HG03060 (cell line): ENCODE results near the gene EME1.
"Not testable (repeated sequence)": the region's sequence is repeated elsewhere in the genome, so short reads cannot be mapped to it uniquely, and the experiment has no call there.

Experiments
- ATAC-seq: cut with Tn5 transposase; IDR thresholded peaks from one replicate; pipeline ENCODE4 v1.9.1; 2021; ENCODE audit warnings: low read depth, moderate number of reproducible peaks; ENCODE audit not compliant: unreplicated experiment

EME1 gene, protein sequence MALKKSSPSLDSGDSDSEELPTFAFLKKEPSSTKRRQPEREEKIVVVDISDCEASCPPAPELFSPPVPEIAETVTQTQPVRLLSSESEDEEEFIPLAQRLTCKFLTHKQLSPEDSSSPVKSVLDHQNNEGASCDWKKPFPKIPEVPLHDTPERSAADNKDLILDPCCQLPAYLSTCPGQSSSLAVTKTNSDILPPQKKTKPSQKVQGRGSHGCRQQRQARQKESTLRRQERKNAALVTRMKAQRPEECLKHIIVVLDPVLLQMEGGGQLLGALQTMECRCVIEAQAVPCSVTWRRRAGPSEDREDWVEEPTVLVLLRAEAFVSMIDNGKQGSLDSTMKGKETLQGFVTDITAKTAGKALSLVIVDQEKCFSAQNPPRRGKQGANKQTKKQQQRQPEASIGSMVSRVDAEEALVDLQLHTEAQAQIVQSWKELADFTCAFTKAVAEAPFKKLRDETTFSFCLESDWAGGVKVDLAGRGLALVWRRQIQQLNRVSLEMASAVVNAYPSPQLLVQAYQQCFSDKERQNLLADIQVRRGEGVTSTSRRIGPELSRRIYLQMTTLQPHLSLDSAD

DNA sequence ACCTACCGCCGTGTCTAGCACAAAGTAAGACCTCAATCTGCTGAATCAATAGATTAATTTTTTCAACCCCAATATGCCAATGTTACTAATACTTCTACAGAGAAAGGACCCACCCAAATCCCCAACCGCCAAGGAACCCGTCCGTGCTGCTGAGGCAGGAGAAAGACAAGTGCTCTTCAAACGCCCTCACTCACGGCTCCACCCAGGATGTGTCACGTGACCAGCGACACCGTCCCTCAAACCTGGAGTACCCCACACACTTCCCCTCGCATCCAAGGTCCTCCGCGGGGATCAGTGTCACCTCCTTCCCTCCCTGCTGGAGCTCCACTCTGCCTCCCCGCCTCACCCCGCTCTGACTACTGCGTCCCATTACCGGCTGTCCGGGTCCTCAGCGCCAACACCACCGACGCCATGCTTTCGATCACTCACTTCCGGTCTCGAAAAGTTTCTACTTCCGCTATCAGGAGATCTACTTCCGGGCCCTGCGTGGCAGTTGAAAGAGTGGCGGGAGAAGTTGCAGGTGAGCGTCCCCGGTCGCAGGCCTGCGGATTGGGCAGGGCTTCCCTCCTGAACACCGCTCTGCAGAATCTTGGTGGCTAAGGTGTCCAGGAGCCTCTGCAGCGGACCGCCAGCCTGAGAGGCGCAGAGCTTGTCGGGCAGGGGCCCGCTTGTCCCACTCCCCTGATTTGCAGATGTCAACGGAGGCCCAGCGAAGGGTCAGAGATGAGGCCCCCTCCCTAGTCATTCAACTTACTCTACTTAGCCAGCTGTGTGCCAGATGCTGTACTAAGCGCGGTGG, at the start of gene EME1, which contains the start of gene MRPL27:
Gene EME1 (plus strand): TSS at position 472 of the 799 bp plus-strand sequence. CDS start 1,980 bp downstream, outside the sequence.
Gene MRPL27 (minus strand): TSS at position 427 of the 799 bp plus-strand sequence. CDS start 14 bp downstream, at position 413.
- ATAC-seq: peak; percentile 66

DNA sequence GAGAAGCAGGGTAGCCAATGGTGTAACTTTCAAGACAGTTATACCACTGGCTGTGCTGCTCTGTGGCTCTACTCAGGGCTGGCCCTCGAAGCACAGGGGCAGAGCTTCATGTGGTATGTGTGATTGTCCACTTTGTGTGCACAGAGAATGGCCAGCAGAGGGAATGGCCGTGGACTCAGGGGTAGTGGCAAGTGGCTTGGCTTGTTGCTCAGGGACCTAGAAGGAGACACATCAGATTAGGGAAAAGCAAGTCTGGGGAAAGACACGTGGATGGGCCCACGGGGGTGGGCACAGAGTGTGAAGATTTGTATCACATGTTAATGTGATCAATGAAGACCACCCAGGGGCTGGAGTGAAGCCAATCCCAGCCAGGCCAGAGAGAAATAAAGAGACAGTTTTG, 47.1 kb upstream of the EME1 start:
- no peak for ATAC-seq

DNA sequence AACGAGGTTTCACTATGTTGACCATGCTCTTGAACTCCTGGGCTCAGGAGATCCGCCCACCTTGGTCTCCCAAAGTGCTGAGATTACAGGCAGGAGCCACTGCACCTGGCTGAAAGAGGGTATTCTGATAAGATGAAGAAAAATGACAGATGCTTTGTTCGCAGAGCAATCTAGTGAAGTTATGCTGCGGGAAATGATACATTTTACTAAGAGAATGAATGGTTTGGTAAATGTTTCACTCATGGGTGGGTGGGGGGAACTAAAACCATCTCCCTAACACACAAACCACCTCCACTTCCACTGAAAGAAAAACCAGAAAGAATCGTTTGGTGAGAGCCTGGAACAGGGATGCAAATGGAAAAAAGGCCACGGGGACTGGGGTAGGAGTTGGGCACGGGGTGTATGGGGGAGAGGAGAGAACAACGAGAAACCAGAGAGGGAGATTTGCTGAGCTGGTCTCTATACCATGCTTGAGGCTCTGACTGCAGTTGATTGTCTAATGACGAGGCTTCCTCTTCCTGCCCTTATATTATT, 46.1 kb upstream of the EME1 start:
- no peak for ATAC-seq

DNA sequence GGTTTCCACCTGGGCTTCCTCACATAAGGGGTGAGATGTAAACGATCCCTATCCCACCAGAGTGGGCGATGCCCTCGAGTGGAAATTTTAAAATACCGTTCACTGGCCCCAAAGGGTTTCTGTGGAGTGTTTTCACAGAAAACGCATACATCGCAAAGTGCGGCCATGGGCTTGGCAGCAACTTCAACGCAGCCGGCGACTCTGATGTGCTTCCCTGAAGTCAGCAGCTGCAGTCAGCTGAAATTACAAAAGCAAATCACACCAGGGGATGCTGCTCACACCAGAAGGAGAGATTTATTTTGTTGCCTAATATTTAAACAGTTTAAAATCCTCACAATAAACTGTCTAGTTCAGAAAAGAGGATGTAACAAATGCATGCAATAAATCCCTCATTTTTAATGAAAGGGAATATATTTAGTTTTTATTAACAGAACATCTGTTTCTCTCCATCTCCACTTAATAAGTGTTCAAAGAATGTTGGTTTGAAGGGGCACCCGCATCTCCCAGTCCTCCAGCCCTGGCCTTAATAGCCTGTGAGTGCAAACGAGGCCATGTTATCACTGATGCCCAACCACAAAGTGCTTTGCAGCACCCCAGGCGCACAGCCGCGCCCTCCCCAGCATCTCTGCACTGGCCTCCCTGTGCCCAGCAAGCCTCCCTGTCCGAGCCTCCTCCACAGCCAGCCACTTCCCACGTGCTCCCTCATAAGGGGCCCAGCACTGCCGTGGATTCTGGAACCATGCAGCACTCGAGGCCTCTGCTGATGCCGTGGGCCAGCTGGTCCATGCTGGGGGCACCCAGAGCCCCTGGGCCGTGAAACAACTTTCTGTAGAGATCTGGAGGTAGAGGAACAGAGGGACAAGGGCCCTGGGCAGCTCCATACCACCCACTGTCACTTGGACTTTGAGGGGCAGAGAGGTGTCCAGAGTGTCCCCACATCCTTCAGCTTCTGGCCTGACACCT, 44.4 kb upstream of the EME1 start:
- no peak for ATAC-seq

DNA sequence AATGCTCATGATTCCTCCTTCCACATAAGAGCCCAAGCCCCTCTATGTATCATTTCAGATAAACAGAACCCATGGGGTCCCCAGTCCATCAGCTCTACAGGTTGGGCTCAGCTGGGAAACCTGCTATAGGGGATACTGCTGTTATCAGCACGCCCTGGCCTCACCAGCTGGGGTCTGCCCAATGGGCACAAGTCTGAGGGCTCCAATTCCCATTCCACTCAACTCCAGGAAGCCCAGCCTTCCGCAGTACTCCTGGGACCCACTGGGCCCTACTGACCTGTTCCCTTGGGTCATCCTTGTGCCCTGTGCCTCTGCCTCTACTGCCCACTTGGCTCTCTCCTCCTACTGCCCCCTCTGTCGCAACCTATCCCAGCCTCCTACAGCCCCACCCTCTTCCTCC, 43.3 kb upstream of the EME1 start:
- no peak for ATAC-seq

DNA sequence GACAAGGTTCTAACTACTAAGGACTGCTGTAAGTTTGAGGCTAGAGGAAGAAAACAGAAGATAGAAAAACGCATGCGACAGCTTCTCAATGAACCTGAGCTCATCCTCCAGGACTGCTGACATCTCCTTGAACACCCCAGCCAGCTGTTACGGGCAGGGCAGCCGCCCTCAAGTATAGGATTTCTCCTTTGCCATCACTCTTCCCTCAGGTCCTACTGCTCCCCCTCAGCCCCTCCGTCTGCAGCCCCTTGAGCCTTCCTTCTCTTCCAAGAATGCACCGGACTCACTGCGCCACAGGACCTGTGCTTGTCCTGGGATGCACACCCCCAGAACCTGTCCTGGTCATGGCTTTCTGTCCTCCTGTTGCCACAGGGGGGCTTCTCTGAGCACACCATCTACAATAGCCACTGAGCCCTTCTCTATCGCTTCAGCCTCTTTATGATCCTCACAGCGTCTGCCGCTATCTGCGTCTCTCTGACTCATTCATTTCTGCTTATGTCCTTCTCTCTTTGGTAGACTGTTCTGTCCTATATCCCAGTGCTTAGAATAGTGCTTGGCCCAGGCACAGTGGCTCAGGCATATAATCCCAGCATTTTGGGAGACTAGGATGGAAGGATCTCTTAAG, 42.8 kb upstream of the EME1 start:
- no peak for ATAC-seq

DNA sequence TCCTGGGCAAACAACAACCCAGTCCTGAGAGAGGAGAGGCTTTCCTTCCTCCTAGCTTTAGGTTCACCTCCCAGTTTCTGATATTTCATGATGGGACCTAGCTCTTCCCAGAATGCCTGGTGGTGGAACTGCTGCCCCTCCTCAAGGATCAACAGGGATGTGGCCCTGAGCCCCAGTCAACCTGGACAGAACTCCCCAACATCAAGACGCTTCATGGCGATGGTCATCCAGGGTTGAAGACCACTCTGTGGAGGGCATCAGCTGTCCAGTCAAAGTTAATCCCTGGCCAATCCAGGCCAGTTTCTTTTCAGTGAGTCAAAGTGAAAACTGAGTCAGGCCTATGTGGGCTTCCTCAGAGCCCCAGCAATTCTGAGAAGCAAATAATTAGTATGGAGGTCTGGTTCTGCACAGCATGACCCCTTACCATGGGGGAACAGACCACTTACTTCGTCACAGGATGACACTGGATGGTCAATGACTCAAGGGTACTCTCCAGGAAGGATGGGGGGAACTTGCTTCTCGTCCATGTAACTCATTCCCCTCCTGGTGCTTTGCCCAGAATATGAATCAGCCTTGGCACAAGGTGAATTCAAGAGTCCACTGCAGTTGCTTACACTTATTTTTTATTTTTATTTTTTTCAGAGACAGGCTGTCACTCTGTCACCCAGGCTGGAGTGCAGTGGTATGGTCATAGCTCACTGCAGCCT, 41.8 kb upstream of the EME1 start:
- ATAC-seq: no peak

DNA sequence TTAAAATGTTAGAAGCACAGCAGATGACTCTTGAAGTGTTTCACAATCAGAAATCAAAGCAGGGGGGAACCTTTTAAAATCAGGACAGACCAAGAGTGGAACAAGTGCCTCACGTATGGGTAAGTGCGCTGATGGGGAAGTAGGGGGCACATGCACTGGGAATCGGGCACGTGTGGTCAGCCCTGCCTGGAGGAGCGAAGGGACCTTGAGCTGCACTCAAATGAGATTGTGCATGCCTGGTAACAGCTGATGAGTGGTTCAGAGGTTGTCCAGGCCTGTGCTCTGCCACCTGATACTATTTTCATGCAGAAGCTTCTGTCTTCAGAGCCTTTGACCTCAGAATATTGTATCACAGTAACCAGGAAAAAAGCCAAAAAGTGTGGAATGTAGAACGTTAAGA, 40.8 kb upstream of the EME1 start:
- ATAC-seq: no peak

DNA sequence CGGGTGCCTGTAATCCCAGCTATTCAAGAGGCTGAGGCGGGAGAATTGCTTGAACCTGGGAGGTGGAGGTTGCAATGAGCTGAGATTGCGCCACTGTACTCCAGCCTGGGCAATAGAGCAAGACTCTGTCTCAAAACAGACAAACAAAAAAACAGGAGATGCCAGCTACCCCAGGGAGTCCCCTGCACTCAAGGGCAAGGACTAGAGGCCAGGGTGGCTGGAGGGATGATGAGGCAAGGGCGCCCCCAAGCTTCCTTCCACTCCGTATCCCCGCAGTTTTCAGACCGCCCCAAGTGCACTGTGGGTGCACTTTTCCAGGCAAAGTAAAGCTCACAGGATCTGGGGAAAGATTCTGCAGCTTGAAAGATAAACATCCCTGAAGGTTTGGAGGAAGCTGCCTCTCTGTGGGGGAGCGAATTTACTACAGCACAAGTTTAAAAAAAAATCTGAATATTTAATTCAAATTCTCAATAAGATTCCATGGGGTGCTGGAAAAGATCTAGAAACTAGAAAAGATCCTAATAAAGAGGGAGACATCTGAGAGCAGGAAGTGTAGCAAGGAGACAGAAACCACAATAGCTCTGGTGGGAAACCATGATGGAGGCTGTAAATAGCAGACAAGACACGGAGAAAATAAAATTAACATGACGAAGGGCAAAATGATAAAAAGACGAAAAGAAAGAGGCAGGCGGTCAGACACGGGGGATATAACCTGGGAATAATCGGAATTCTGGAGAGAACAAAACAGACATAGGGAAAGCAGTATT, 39.6 kb upstream of the EME1 start:
- not testable (repeated sequence) for ATAC-seq

DNA sequence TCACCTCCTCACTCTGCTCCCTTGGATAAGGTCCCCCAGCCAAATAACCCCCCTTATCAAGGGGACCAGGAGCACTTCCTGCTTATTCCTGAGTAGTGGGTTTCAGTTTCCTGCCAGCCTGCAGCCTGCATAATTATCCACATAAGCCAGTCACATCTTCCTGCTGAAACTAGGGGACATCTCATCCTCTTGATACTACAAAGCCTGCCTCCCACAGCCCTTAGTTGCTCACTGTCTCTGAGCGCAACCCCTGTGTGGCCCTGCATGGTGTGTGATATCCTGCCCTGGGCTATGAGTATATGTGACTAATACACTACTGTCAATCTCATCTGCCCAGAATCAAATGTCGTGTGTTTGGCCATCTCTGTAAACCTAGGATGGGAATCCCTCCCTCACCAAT, 35.1 kb upstream of the EME1 start:
- ATAC-seq: no peak

DNA sequence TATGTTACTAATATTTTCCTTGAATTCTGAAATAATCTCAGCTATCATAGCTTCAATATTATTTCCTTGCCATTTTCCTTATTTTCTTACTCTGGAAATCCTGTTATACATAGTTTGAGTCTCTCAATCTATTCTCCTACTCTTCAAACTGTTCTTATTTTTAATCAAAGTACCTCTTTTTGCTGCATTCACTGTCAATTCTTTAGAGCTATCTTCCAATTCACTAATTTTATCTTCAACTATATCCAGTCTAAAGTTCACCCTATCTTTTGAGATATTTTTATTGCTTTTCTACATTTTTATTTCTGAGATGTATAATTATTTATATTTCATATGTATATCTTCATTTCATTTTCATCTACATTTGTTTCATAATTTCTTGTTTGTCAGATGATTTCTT, 34.4 kb upstream of the EME1 start:
- no peak for ATAC-seq

DNA sequence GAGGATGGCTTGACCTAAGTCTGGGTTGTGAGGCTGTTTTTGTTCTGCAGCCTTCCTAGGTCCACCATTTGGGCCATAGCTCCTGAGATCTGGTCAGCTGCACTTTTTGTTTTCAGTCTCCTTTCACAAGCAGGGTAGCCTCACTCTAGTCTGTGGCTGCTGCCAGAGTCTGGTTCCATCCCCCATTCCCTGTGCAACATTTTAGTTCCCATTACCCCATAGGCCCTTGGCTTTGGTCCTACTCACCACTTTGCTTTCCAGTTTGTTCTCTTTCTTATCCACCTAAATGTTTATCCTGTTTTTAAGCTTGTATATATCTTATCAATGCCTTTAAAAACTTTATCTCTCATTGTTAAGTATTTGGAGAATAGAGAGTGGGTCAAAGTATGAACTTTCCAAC, 33.6 kb upstream of the EME1 start:
- no peak for ATAC-seq

DNA sequence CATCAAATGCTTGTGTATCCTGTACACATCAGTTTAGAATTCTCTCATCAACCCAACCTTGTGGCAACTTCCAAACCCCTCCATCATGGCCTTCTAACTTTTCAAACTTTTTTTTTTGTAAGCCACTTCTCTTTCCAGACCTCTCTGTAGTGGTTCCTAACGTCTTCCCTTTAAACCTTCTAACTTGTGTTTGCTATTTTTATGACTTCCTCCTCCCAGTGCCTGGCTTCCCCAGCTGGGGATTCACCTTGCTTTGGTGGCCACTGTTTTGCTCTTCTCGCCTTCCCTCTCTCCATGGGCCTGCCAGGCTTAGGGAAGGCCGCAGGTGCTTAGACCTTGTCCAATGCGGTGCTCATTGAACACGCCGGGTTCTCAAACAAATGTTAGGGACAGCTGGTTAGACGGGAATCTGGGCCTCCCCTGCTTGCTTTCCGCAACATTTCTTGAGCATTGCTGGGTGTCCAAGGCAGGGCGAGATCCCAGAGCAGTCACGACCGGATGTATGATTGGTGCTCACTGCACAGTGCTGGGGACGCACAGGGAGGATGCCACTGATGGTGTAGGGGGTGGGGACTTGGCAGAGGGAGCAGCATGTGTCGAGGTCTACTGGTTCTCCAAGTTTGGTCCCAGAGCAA, 28.2 kb upstream of the EME1 start:
- no peak for ATAC-seq

DNA sequence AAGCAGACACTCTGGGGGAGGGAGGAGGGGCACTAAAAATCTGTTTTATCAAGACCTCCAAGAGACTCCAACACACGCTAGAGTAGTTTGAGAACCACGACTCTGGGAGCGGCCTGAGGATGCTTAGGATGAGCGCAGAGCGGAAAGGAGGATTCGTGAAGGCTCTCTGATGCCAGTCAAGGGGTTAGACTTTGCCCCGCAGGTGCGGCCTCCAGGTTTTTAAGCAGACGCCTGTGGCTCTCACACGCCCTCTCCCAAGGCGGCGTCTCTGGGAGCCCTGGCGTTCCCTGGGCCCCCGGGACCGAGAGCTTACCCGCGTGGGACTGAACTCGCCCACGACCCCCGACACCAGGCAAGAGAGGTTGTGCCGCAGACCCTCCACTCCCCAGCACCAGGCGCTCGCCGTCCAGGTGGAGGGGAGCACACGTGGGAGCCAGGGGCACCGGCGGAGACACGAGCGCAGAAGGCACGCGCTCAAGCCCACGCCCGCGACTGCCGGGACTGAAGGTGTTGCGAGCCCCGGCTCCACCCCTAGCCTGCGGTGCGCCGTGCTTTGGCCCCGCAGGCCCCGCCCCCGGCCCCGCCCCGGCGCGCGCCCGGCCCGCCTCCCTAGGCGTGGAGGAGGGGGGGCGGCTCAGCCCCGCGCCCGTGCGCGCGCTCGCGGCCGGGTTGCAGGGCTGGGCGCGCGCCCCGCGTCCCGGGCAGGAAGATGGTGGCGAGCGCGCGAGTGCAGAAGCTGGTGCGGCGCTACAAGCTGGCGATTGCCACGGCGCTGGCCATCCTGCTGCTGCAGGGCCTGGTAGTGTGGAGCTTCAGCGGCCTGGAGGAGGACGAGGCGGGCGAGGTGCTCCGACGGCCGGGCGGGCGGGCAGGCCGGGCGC, 27.4 kb upstream of the EME1 start, which contains the start of gene XYLT2:
Gene XYLT2 (plus strand): TSS at position 695 of the 881 bp plus-strand sequence. CDS start 15 bp downstream, at position 710.
- no peak for ATAC-seq

DNA sequence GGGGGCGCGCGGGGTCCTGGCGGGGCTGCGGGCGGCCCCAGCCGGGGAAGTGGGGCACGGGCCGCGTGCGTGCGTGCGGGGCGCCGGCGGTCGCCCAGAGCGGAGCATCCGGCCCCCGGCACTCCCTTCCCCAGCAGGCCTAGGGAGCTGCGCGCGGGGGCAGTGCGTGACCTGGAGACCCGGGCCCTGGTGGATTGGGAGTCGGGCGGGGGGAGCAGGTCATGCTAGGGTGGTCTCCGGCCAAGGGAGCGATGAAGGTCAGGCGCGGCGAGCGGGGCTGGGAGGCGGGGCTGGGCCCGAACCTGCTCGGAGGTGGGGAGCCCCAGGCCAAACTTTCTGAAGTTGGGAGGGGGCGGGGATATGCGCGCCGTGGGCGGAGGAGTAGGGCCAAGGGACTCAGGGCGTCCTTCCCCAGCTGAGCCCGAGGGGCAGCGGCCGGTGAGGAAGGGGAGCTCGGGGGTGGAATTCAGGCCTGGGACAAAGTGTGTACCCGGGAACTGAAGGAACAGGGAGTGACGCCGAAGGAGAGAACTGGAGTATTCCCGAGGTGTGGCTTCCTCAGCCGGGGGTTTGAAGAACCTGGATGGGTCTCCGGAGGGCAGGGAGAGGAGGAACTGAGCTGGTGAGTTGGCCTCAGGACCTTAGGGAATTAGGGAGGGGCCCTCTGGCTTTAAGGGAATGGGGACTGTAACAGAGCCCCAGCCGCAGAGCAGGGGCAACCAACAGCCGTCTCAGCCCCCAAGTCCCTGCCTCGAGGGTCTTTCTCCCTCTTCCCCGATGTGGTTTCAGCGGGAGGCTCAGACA, 26.5 kb upstream of the EME1 start:
- no peak for ATAC-seq
